Endodermal cell (in vitro differentiated cells): ENCODE results near the gene YAP1. TPM values are rescaled to one million over a fixed set of nuclear protein-coding genes. Genes with fewer than 3 reads are reported as not detected.

Source experiments
- DNase-seq: peaks from one replicate; pipeline ENCODE4 v3.0.0-alpha.2; 2017
- H3K27ac ChIP-seq: 2 replicates; pipeline ENCODE4 v1.5.1; 2013; ENCODE audit warnings: mild to moderate bottlenecking, low read depth, low read length, moderate library complexity
- H3K27me3 ChIP-seq: 2 replicates; pipeline ENCODE4 v1.6.1; 2013; ENCODE audit warnings: mild to moderate bottlenecking, low read length, moderate library complexity; ENCODE audit not compliant: insufficient read depth, control insufficient read depth, poor library complexity, severe bottlenecking
- H3K36me3 ChIP-seq: 2 replicates; pipeline ENCODE4 v1.7.0; 2013; ENCODE audit warnings: mild to moderate bottlenecking, low read length, moderate library complexity; ENCODE audit not compliant: control insufficient read depth, insufficient read depth
- H3K4me1 ChIP-seq: one replicate; pipeline ENCODE4 v1.7.0; 2013; ENCODE audit warnings: low read length; ENCODE audit not compliant: control insufficient read depth, insufficient read depth
- H3K4me3 ChIP-seq: 2 replicates; pipeline ENCODE4 v1.5.1; 2013; ENCODE audit warnings: mild to moderate bottlenecking, low read length, moderate library complexity
- H3K9ac ChIP-seq: 2 replicates; pipeline ENCODE4 v1.6.1; 2013; ENCODE audit warnings: mild to moderate bottlenecking, low read length, moderate library complexity; ENCODE audit not compliant: poor library complexity, severe bottlenecking; ENCODE audit errors: extremely low read depth
- H3K9me3 ChIP-seq: 2 replicates; pipeline ENCODE4 v1.6.1; 2013; ENCODE audit warnings: mild to moderate bottlenecking, low read length, moderate library complexity; ENCODE audit not compliant: control insufficient read depth
- H3K27ac Mint-ChIP-seq: 2 replicates; pipeline ENCODE4 v1.8.0; 2020; ENCODE audit warnings: mixed read lengths
- H3K27me3 Mint-ChIP-seq: 2 replicates; pipeline ENCODE4 v1.8.0; 2021; ENCODE audit warnings: mild to moderate bottlenecking, mixed read lengths; ENCODE audit not compliant: insufficient read depth
- H3K36me3 Mint-ChIP-seq: 2 replicates; pipeline ENCODE4 v1.8.0; 2020; ENCODE audit warnings: low read depth, mixed read lengths
- H3K4me1 Mint-ChIP-seq: 2 replicates; pipeline ENCODE4 v1.8.0; 2020; ENCODE audit warnings: mixed read lengths
- H3K4me3 Mint-ChIP-seq: 2 replicates; pipeline ENCODE4 v1.8.0; 2020; ENCODE audit warnings: mild to moderate bottlenecking, moderate library complexity, mixed read lengths
- H3K9me3 Mint-ChIP-seq: 2 replicates; pipeline ENCODE4 v1.8.0; 2020; ENCODE audit warnings: mild to moderate bottlenecking, mixed read lengths
- CTCF ChIP-seq: fragments of 200-600 bp; sonication (generic); conservative IDR thresholded peaks from 2 replicates; pipeline ENCODE4 v1.5.0; 2021; ENCODE audit warnings: antibody characterized with exemption, mild to moderate bottlenecking
- WGBS, 2 experiments: methylation state at CpG; one replicate each; pipeline versions ENCODE4 v1.1.5 to v1.1.7; 2013; ENCODE audit warnings: missing lambda C conversion rate in 2 of 2, mixed read lengths in 1 of 2; ENCODE audit not compliant: insufficient coverage in 1 of 2, insufficient read length in 1 of 2; 5-methylcytosine and 5-hydroxymethylcytosine counted together
- total RNA-seq, 2 donors: library from RNA; stranded (reverse); fragmentation: NEBNext Ultra II Directional in 1 of 2; extraction: Animal tissue kit (Norgen Biotek cat#: 25700) in 1 of 2; gene quantifications; 2 replicates in 1 of 2; 3 replicates in 1 of 2; pipeline ENCODE4 v1.2.1, GENCODE V29; 2021

Gene YAP1
- total RNA-seq, 2 donors from 2014 or later = 224 to 228 TPM

DNA sequence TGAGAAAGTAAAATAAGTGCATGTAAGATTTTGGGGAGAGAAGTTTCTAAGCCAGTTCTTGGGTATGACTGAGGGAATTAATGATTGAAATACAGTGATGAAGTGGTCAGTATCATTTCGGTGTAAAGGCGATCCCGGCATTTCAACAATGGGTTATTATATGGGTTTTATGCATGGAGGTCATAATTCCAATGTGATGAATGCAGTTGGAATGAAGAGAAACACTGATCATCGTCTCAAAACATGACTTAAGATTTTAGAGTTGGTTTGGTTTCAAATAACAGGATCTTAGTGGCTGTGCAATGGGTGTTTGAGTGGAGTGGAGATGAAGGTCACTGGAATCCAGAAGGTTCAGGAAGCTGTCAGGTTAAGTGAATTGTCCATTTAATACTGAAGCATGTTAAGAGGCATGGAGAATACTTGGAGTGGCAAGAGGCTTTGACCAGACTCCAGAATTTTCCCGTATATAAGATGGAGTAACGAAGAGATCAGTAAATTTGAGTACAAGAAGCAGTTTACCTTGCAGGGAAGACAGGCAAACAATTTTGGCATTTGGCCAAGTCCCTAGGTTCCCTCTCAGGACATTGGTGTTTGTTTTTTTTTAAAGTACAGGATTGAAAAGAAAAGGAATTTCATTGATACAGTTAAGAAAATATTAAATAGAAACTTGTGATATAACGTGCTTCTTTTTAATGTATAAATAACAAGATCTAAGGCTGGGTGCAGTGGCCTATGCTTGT lies 110.7 kb downstream of the YAP1 start:
- no peaks in the 10 kb centered on the region for H3K9me3 Mint-ChIP-seq
- Histone ChIP-seq H3K27me3 (no peaks in the 10 kb centered on the region), H3K36me3 (peaks cover 93% of the 10 kb centered on the region), H3K9ac (no peak overlapping the region), H3K27ac (no peak overlapping the region), H3K4me1 (no peaks in the 10 kb centered on the region), H3K9me3 (no peaks in the 10 kb centered on the region), H3K4me3 (no peak overlapping the region)
- H3K27ac Mint-ChIP-seq = peak overlapping the region; percentile 9
- DNase-seq = no peak
- peaks cover 5% of the 10 kb centered on the region for H3K4me1 Mint-ChIP-seq
- H3K4me3 Mint-ChIP-seq = no peak overlapping the region
- H3K27me3 Mint-ChIP-seq = no peaks in the 10 kb centered on the region
- peaks cover 59% of the 10 kb centered on the region for H3K36me3 Mint-ChIP-seq
- TF ChIP-seq CTCF = no peak
- WGBS, 2 experiments = 97% methylated on average over 5 to 7 of the region's 7 CpGs

DNA sequence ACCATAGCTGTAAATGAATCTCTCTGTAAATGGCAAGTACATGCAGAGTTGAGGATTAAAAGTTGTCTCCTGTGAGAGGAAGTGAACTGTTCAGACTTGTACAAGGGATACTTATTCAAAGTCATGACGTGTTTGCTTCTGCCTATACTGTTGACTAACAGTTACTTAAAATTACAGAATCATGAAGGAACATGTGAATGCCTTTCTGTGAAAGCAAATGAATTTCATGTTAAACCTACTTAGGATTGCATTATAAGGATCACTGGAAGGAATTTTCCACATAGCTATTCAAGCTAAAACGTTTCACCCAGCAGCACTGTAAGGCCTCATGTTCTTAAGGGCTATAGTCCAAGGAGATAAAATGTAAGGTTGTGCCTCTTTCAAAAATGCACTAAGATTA lies 113.6 kb downstream of the YAP1 start:
- Histone ChIP-seq H3K36me3 (peaks cover 85% of the 10 kb centered on the region), H3K27ac (no peak overlapping the region), H3K4me1 (peaks cover 4% of the 10 kb centered on the region), H3K9ac (no peak overlapping the region), H3K4me3 (no peak overlapping the region), H3K27me3 (no peaks in the 10 kb centered on the region), H3K9me3 (no peaks in the 10 kb centered on the region)
- no peak for TF ChIP-seq CTCF
- Mint-ChIP-seq H3K27ac (no peak overlapping the region), H3K4me3 (no peak overlapping the region), H3K9me3 (no peaks in the 10 kb centered on the region), H3K27me3 (no peaks in the 10 kb centered on the region), H3K4me1 (peaks cover 18% of the 10 kb centered on the region), H3K36me3 (peaks cover 61% of the 10 kb centered on the region)
- DNase-seq = no peak
- WGBS, 2 experiments = 39 to 43% methylated on average over 2 of the region's 2 CpGs

DNA sequence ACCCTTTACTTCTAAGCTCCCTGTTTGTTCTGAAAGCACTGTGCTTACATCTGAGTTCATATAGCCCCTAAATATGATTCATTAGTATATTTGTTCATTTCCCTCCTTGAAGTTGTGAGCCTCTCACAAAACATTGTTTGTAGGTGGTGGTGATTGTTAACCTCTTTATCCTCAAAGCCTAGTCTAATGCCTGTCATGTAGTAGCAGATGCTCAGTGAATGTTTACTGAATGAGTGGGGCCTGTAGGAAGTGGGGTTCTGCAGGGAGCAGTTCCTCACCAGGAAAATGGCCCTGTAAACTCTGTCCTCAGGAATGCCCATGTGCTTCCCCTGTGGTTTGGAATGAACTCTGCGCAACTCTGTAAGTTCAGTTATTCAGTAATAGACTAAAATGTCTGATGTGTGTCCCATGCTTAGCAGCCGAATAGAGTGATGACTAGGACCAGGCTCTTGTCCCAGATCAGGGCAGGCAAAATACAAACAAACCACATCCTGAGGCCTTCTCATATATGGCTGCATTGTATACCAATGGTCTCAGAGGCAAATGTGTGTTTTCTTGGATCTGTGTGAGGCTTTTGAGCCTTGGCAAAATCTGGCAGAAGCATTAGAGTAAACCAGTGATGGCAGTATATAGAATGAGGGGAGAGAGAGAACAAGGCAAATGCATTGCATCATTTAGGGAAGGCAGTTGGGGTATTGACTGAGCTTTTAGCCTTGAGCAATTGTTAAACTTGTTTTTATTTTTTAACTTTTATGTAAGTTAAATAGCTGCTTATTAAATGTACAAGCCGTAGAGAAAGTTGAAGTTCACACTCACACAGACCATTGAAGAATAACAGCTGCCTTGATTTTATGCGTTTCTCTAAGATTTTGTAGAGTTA lies 115.7 kb downstream of the YAP1 start:
- TF ChIP-seq CTCF = no peak
- Histone ChIP-seq H3K9me3 (no peaks in the 10 kb centered on the region), H3K4me3 (no peak overlapping the region), H3K27ac (no peak overlapping the region), H3K4me1 (peaks cover 4% of the 10 kb centered on the region), H3K9ac (no peak overlapping the region), H3K27me3 (no peaks in the 10 kb centered on the region), H3K36me3 (peaks cover 85% of the 10 kb centered on the region)
- no peaks in the 10 kb centered on the region for H3K9me3 Mint-ChIP-seq
- no peaks in the 10 kb centered on the region for H3K27me3 Mint-ChIP-seq
- no peak overlapping the region for H3K4me3 Mint-ChIP-seq
- 95 to 100% methylated on average over 3 to 4 of the region's 4 CpGs for WGBS, 2 experiments
- peak overlapping the region; percentile 55 for H3K27ac Mint-ChIP-seq
- H3K36me3 Mint-ChIP-seq = peaks cover 68% of the 10 kb centered on the region
- H3K4me1 Mint-ChIP-seq = peaks cover 19% of the 10 kb centered on the region
- DNase-seq = no peak
